ENCODE results near the gene MTO1. TPM values are rescaled to one million over a fixed set of nuclear protein-coding genes. Genes with fewer than 3 reads are reported as not detected.

MTO1 gene
- 8.9 to 14.9 TPM (median 9.7 TPM) in 5 replicates for total RNA-seq (2022; extraction: Qiagen RNA extraction)

GRCh38 chr6:73461537-73462350 is at the start of gene MTO1:
TSS of gene MTO1 (plus strand) at chr6:73461737. CDS start at chr6:73461855, 118 bp downstream.

GRCh38 chr6:73452107-73452461 is 9.5 kb upstream of the MTO1 start, which contains the start of gene CGAS:
TSS of gene CGAS (minus strand) at chr6:73452297. CDS start at chr6:73452181, 116 bp downstream.

GRCh38 chr6:73520688-73521350 is 59.3 kb downstream of the MTO1 start, which contains the start of gene EEF1A1:
TSS of gene EEF1A1 (minus strand) at chr6:73521032. CDS start at chr6:73520026, 1,006 bp downstream.

Other genes starting within 250 kb of the MTO1 start
- 0.29 TPM in 1 of 5 replicates, not detected in the others for gene KHDC1L, start 236.2 kb upstream of the MTO1 start, total RNA-seq (2022; extraction: Qiagen RNA extraction)
- gene KHDC1, start 198.5 kb upstream of the MTO1 start, total RNA-seq (2022; extraction: Qiagen RNA extraction) = 3.1 to 4.0 TPM (median 3.5 TPM) in 5 replicates
- not detected in 5 replicates for gene DPPA5, start 107.5 kb upstream of the MTO1 start, total RNA-seq (2022; extraction: Qiagen RNA extraction)
- not detected in 5 replicates for gene KHDC3L, start 99.1 kb upstream of the MTO1 start, total RNA-seq (2022; extraction: Qiagen RNA extraction)
- gene OOEP, start 91.8 kb upstream of the MTO1 start, total RNA-seq (2022; extraction: Qiagen RNA extraction) = not detected in 5 replicates
- not detected in 5 replicates for gene DDX43, start 66.9 kb upstream of the MTO1 start, total RNA-seq (2022; extraction: Qiagen RNA extraction)
- gene CGAS, start 9.4 kb upstream of the MTO1 start, total RNA-seq (2022; extraction: Qiagen RNA extraction) = 3.2 to 4.8 TPM (median 4.1 TPM) in 5 replicates
- gene EEF1A1, start 59.3 kb downstream of the MTO1 start, total RNA-seq (2022; extraction: Qiagen RNA extraction) = 7,381 to 8,542 TPM (median 7,612 TPM) in 5 replicates
- 12.1 to 15.6 TPM (median 14.0 TPM) in 5 replicates for gene SLC17A5, start 192.3 kb downstream of the MTO1 start, total RNA-seq (2022; extraction: Qiagen RNA extraction)
- gene CD109, start 234.5 kb downstream of the MTO1 start, total RNA-seq (2022; extraction: Qiagen RNA extraction) = 38.4 to 68.4 TPM (median 59.4 TPM) in 5 replicates